ENCODE results near the gene EPHA5. TPM values are rescaled to one million over a fixed set of nuclear protein-coding genes. Genes with fewer than 3 reads are reported as not detected.

Gene EPHA5
- total RNA-seq, 6 experiments from 2014 or later, result not detected

- no peak for DNase-seq
- no peaks in the 10 kb centered on the region for H3K4me1 ChIP-seq
- intact Hi-C loops (cut with DNase I), result no loop called here
- no peaks in the 10 kb centered on the region for H3K9me3 ChIP-seq
- H3K36me3 ChIP-seq, result no peaks in the 10 kb centered on the region
- TF ChIP-seq CTCF (IDR thresholded peaks at IDR 0.05) (no peak), POLR2A (IDR thresholded peaks at IDR 0.05) (no peak)
- no peak for ATAC-seq
- no peak overlapping the region for H3K27ac ChIP-seq
- H3K27me3 ChIP-seq, result no peaks in the 10 kb centered on the region
- WGBS (ENCODE audit: insufficient coverage, low coverage, low lambda C conversion rate, missing lambda C conversion rate), result 36% methylated on average over 4 of the region's 4 CpGs
- no peak overlapping the region for H3K4me3 ChIP-seq
Observed at GRCh38 chr4:65344278-65344825, 325.9 kb downstream of the EPHA5 start.

- no peak for TF ChIP-seq POLR2A (IDR thresholded peaks at IDR 0.05)
- no peak for TF ChIP-seq CTCF (IDR thresholded peaks at IDR 0.05)
- Histone ChIP-seq H3K36me3 (no peaks in the 10 kb centered on the region), H3K4me1 (no peaks in the 10 kb centered on the region), H3K9me3 (no peaks in the 10 kb centered on the region), H3K4me3 (no peak overlapping the region), H3K27ac (no peak overlapping the region), H3K27me3 (no peaks in the 10 kb centered on the region)
- DNase-seq (no peak), ATAC-seq (no peak)
- intact Hi-C loops (cut with DNase I), result no loop called here
- 29% methylated on average over 1 of the region's 1 CpG for WGBS (ENCODE audit: insufficient coverage, low coverage, low lambda C conversion rate, missing lambda C conversion rate)
Observed at GRCh38 chr4:65343342-65343741, 326.9 kb downstream of the EPHA5 start.

GRCh38 chr4:65341557-65341956 lies 328.7 kb downstream of the EPHA5 start:
- Histone ChIP-seq H3K4me3 (no peak overlapping the region), H3K27ac (no peak overlapping the region), H3K4me1 (no peaks in the 10 kb centered on the region), H3K27me3 (no peaks in the 10 kb centered on the region), H3K9me3 (no peaks in the 10 kb centered on the region), H3K36me3 (no peaks in the 10 kb centered on the region)
- DNase-seq, result no peak
- TF ChIP-seq POLR2A (IDR thresholded peaks at IDR 0.05) (no peak), CTCF (IDR thresholded peaks at IDR 0.05) (no peak)
- intact Hi-C loops (cut with DNase I), result no loop called here
- ATAC-seq, result no peak

GRCh38 chr4:65340382-65341109 lies 329.7 kb downstream of the EPHA5 start:
- H3K9me3 ChIP-seq, result no peaks in the 10 kb centered on the region
- no peaks in the 10 kb centered on the region for H3K36me3 ChIP-seq
- 48% methylated on average over 4 of the region's 4 CpGs for WGBS (ENCODE audit: insufficient coverage, low coverage, low lambda C conversion rate, missing lambda C conversion rate)
- no peak for ATAC-seq
- TF ChIP-seq CTCF (IDR thresholded peaks at IDR 0.05) (no peak), POLR2A (IDR thresholded peaks at IDR 0.05) (no peak)
- no peak overlapping the region for H3K27ac ChIP-seq
- H3K4me3 ChIP-seq, result no peak overlapping the region
- intact Hi-C loops (cut with DNase I), result no loop called here
- no peaks in the 10 kb centered on the region for H3K27me3 ChIP-seq
- DNase-seq, result no peak
- no peaks in the 10 kb centered on the region for H3K4me1 ChIP-seq
